Measurements from ENCODE around the gene FRYL. TPM values are rescaled to one million over a fixed set of nuclear protein-coding genes. Genes with fewer than 3 reads are reported as not detected.

FRYL gene
- total RNA-seq, 1 experiment from 2014 or later, result 43.1 TPM

DNA sequence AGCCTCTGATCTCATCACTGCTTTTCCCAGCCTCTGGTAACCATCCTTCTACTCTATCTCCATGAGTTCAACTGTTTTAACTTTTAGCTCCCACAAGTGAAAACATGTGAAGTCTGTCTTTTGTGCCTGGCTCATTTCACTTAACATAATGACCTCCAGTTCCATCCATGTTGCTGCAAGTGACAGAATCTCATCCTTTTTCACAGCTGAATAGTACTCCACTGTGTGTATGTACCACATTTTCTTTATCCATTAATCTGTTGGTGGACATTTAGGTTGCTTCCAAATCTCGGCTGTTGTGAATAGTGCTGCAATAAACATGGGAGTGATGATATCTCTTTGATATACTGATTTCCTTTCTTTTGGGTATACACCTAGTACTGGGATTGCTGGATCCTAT, 109.5 kb downstream of the FRYL start:
- Histone ChIP-seq H3K4me3 (ENCODE audit: low read depth, low read length, poor library complexity, severe bottlenecking) (no peak overlapping the region), H3K27ac (ENCODE audit: low read depth, low read length, poor library complexity, severe bottlenecking) (no peak overlapping the region), H3K36me3 (ENCODE audit: insufficient read depth, low read length, poor library complexity, severe bottlenecking) (no peaks in the 10 kb centered on the region), H3K27me3 (replicated peaks; ENCODE audit: insufficient read depth, low read depth, low read length, poor library complexity) (no peaks in the 10 kb centered on the region), H3K4me1 (ENCODE audit: insufficient read depth, low read length, poor library complexity, severe bottlenecking) (no peaks in the 10 kb centered on the region), H3K9me3 (ENCODE audit: low read depth, low read length, poor library complexity, severe bottlenecking) (no peaks in the 10 kb centered on the region)
- no peak for TF ChIP-seq EZH2 (IDR thresholded peaks at IDR 0.05; ENCODE audit: borderline replicate concordance, low read depth, low read length, poor library complexity, severe bottlenecking)
- TF ChIP-seq, protein P1, sequence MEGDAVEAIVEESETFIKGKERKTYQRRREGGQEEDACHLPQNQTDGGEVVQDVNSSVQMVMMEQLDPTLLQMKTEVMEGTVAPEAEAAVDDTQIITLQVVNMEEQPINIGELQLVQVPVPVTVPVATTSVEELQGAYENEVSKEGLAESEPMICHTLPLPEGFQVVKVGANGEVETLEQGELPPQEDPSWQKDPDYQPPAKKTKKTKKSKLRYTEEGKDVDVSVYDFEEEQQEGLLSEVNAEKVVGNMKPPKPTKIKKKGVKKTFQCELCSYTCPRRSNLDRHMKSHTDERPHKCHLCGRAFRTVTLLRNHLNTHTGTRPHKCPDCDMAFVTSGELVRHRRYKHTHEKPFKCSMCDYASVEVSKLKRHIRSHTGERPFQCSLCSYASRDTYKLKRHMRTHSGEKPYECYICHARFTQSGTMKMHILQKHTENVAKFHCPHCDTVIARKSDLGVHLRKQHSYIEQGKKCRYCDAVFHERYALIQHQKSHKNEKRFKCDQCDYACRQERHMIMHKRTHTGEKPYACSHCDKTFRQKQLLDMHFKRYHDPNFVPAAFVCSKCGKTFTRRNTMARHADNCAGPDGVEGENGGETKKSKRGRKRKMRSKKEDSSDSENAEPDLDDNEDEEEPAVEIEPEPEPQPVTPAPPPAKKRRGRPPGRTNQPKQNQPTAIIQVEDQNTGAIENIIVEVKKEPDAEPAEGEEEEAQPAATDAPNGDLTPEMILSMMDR (conservative IDR thresholded peaks at IDR 0.05; ENCODE audit: low read depth, low read length), result no peak
- BruUV-seq (replicated peaks), result no TSS peak
- CTCF ChIA-PET, result no interaction called here
- intact Hi-C loops (cut with micrococcal nuclease; ENCODE audit: unreplicated experiment), result no loop called here
- POLR2A ChIA-PET (ENCODE audit: low non-redundant PET), result no interaction called here
- no peak for DNase-seq (ENCODE audit: low spot score)

GRCh38 chr4:48669086-48669485, 111.0 kb downstream of the FRYL start:
- POLR2A ChIA-PET (ENCODE audit: low non-redundant PET), result no interaction called here
- H3K4me3 ChIP-seq (ENCODE audit: low read depth, low read length, poor library complexity, severe bottlenecking), result no peak overlapping the region
- H3K36me3 ChIP-seq (ENCODE audit: insufficient read depth, low read length, poor library complexity, severe bottlenecking), result no peaks in the 10 kb centered on the region
- BruUV-seq (replicated peaks), result no TSS peak
- H3K9me3 ChIP-seq (ENCODE audit: low read depth, low read length, poor library complexity, severe bottlenecking), result no peaks in the 10 kb centered on the region
- DNase-seq (ENCODE audit: low spot score), result no peak
- intact Hi-C loops (cut with micrococcal nuclease; ENCODE audit: unreplicated experiment), result no loop called here
- no peak for TF ChIP-seq EZH2 (IDR thresholded peaks at IDR 0.05; ENCODE audit: borderline replicate concordance, low read depth, low read length, poor library complexity, severe bottlenecking)
- TF ChIP-seq, protein P1 (conservative IDR thresholded peaks at IDR 0.05; ENCODE audit: low read depth, low read length), result no peak
- no peaks in the 10 kb centered on the region for H3K27me3 ChIP-seq (replicated peaks; ENCODE audit: insufficient read depth, low read depth, low read length, poor library complexity)
- H3K4me1 ChIP-seq (ENCODE audit: insufficient read depth, low read length, poor library complexity, severe bottlenecking), result no peaks in the 10 kb centered on the region
- CTCF ChIA-PET, result interaction anchor here (0.6 kb wide), 1 partner anchor 351 kb away, joined by 3 read pairs; no protein-coding TSS in a partner anchor
- no peak overlapping the region for H3K27ac ChIP-seq (ENCODE audit: low read depth, low read length, poor library complexity, severe bottlenecking)

- no peak for DNase-seq (ENCODE audit: low spot score)
- Histone ChIP-seq H3K4me1 (ENCODE audit: insufficient read depth, low read length, poor library complexity, severe bottlenecking) (no peaks in the 10 kb centered on the region), H3K4me3 (ENCODE audit: low read depth, low read length, poor library complexity, severe bottlenecking) (no peak overlapping the region), H3K9me3 (ENCODE audit: low read depth, low read length, poor library complexity, severe bottlenecking) (no peaks in the 10 kb centered on the region), H3K36me3 (ENCODE audit: insufficient read depth, low read length, poor library complexity, severe bottlenecking) (no peaks in the 10 kb centered on the region), H3K27ac (ENCODE audit: low read depth, low read length, poor library complexity, severe bottlenecking) (no peak overlapping the region), H3K27me3 (replicated peaks; ENCODE audit: insufficient read depth, low read depth, low read length, poor library complexity) (no peaks in the 10 kb centered on the region)
- TF ChIP-seq EZH2 (IDR thresholded peaks at IDR 0.05; ENCODE audit: borderline replicate concordance, low read depth, low read length, poor library complexity, severe bottlenecking), result no peak
- TF ChIP-seq, protein P1 (conservative IDR thresholded peaks at IDR 0.05; ENCODE audit: low read depth, low read length), result no peak
- ChIA-PET CTCF (interaction anchor here (0.6 kb wide), 1 partner anchor 351 kb away, joined by 3 read pairs; no protein-coding TSS in a partner anchor), POLR2A (ENCODE audit: low non-redundant PET) (no interaction called here)
- intact Hi-C loops (cut with micrococcal nuclease; ENCODE audit: unreplicated experiment), result no loop called here
- no TSS peak for BruUV-seq (replicated peaks)
Observed at GRCh38 chr4:48668254-48669017, 111.6 kb downstream of the FRYL start.

All from A673 (cell line).